GM21447 (cell line): ENCODE data around the gene AGXT.
"Not testable (repeated sequence)": the region's sequence is repeated elsewhere in the genome, so short reads cannot be mapped to it uniquely, and the experiment has no call there.

ENCODE experiments used
- ATAC-seq: cut with Tn5 transposase; IDR thresholded peaks from one replicate; pipeline ENCODE4 v1.9.1; 2021; ENCODE audit not compliant: unreplicated experiment

AGXT gene

GRCh38 chr2:240839152-240840143 lies 29.2 kb upstream of the AGXT start:
- ATAC-seq = no peak

- ATAC-seq = no peak
These were observed 28.1 kb upstream of the AGXT start for GRCh38 chr2:240840435-240841060.

- not testable (repeated sequence) for ATAC-seq
These were observed 22.3 kb upstream of the AGXT start for GRCh38 chr2:240846309-240846708.

GRCh38 chr2:240846873-240847595 lies 21.6 kb upstream of the AGXT start:
- no peak for ATAC-seq

- no peak for ATAC-seq
These were observed 20.8 kb upstream of the AGXT start for GRCh38 chr2:240847817-240848216.

DNA sequence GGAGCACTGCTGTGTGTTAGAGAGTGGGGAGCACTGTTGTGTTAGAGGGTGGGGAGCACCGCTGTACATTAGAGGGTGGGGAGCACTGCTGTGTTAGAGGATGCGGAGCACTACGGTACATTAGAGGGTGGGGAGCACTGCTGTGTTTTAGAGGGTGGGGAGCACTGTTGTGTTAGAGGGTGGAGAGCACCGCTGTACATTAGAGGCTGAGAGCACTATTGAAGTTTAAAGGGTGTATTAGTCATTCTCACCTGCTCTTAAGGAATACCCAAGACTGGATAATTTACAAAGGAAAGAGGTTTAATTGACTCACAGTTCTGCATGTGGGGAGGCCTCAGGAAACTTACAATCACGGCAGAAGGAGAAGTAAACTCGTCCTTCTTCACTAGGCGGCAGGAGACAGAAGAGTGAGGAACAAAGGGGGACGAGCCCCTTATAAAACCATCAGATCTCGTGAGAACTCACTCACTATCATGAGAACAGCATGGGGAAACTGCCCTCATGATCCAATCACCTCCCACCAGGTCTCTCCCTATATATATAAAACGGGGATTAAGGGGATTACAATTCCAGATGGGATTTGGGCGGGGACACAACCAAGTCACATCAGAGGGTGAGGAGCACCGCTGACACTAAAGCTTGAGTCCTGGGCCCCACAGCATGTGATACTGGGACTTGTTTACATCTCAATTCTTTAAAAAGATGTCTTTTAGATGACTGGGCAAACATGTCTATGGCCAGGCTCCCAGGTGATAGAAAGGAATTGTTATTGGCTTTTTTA lies 19.5 kb upstream of the AGXT start:
- ATAC-seq = no peak

GRCh38 chr2:240850026-240850425 lies 18.6 kb upstream of the AGXT start:
- no peak for ATAC-seq

DNA sequence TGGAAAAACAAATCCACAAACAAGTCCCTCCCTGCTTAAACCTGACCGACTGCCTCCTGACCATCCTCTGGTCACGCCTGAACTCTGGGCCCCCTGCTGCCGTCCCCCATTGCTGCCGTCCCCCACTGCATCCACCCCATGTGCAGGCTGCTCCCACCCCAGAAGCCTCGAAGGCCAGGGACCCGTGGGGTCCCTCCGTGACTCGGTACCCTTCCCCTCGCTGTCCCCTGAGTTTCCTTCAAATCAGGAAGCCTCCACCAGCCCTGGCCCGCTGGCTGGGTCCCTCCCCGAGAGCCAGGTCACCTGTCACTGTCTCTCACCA lies 17.9 kb upstream of the AGXT start:
- no peak for ATAC-seq

DNA sequence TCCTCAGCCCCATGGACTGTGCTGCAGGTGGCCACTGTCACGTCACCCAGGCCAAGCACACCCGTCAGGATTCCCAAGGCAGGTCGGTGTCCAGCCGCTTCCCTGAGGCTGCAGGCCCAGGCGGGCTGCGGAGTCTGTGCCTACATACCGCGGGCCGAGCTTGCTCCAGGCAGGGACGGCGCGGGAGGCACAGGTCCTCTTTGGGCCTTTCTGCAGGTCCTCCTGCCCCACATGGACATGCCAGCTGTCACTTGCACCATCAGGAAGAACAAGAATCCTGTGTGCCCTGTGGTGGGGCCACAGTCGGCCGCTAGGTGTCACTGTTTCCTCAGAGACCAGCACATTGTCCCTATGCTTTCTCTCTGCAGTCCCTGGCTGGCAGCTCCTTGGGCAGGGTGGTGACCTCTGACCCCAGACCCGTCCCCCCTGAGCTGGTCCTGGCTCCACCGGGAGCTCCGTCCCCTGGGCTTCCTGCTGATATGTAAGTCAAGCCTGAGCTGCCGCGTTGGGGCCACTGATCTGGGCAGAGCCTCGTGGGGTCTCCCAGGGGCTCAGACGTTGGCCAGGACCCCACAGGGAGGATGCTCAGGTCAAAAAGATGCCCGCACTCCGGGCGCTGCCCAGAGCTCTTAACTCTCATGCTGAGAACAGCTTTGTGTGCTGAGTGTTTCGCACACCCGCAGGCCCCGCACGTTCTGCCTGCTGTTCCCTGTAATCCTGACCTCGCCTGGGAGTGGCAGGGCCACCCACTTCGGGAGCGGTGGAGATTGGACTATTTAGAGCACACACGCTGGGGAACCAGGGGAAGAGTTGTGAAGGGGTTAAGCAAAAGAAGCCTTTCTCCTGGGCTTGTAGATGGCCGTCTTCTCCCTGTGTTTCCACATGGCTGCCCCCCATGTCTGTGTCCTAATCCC lies 17.3 kb upstream of the AGXT start:
- no peak for ATAC-seq

DNA sequence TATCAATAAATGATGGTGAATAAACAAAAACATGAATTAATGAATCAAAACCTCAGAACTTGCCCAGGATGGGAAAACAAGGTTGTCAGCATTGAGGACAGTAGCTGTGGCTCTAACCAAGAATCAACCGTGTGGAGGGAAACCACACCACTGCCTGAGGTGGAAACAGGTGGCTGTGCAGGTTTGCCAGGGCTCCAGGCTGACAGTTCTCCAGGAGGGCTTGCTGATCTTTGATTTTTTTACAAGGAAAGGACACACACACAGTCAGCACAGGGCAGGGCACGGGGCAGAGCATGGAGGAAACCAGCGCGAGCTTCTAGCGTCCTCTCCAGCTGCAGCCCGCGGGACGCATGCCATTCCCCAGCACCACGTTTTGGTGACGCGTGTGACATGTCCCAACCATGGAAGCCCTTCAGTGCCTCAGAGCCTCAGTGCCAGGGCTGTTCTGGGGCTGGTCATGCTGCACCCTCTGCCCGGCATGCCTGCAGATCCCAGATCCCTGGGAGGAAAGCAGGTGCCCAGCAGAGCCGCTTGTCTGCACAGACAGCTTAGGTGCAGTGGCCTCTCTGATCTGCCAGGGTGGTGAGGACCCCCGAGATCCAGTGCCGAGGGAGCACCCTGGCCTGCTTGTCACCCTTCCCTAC lies 15.8 kb upstream of the AGXT start:
- ATAC-seq = no peak

DNA sequence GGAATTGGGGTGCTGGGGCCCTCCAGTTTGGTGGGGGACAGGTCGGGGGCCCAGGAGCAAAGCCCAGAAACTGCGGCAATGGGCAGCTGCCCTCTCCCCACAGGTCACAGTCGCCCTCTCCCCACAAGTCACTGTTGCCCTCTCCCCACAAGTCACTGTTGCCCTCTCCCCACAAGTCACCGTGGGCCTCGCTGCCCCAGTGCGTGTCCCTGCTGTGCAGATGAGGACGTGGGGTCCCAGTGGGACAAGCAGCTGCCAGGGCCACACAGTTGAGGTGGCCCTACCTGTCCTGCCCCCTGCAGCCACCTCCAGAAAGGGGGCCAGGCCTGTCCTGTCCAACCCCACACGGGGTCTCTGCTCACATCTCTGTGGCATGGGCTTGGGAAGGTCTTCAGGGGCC lies 13.0 kb upstream of the AGXT start:
- ATAC-seq = no peak

DNA sequence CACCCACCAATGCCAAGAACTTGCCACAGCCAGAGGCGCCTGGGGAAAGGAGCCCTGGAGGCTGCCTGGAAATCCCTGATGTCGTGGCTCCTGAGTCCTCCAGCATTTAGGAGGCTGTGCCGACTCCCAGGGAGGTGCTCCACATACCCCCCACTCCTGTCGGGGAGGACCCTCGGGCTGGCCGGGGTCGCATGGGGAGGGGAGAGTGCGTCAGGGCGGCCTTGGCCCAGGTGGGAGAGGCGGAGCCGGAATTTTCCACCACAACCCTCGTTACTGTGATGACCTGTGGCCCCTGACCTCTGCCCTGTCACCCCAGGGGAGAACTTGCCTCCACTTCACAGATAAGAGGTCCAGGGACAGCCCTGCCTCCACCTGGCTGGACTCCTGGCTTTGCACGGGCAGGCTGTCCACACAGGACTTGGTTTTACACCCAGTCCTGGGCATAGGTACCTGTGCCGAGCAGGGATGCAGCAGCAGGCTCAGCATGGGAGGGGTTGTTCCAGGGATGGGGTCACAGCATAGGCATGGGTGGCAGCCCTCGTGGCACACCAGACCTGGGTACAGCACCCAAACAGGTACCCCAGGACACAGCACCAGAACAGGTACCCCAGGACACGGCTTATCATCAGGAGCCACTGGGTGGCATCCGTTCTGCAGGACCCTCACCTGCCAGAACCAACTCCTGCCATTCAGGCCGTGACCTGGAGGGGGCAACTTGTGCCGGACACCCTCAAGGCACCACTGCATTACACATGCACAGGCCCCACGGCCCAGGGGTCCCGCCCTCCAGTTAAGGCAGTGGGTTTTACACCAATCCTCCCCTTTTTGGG lies 12.3 kb upstream of the AGXT start:
- no peak for ATAC-seq

- ATAC-seq = no peak
These were observed 11.3 kb upstream of the AGXT start for GRCh38 chr2:240857039-240858008.

DNA sequence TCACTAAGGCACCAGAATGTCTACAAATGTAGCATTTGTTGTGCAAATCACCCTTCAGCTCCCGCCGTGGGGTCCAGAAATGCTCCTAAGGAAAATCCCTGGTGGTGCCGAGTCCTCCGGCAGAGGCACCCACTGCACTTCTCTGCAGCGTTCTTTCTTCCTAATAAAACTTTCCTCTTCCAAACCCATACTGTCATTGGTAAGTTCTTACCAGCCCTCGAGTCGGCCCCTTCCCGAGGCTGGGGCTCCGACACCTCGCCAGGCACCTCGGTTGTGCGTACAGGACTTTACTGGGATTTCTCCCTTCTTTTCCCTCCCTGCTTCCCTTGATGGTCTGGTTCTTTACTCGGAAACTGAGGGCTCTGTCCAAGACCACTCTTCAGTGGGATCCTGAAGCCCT lies 10.3 kb upstream of the AGXT start:
- ATAC-seq = no peak

DNA sequence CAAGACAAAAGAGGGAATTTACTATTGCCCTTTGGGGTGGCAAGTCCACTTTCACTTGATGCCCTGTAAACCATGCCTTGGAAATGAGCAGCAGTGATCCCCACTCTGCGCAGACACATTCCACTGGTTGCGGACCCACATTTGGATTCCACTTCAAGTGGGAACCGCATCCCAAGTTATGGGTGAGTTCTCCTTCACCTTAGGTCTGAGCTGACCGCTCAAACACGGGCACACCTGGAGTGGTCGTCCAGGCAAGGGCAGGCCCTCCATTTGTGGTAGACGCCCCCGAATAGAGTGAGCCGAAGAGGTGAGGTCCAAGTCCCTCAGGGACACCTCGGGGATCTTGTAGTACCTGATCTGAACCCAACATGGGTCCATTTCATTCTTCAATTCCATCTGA lies 9.8 kb upstream of the AGXT start:
- no peak for ATAC-seq

- no peak for ATAC-seq
These were observed 7.1 kb upstream of the AGXT start for GRCh38 chr2:240861547-240861946.

DNA sequence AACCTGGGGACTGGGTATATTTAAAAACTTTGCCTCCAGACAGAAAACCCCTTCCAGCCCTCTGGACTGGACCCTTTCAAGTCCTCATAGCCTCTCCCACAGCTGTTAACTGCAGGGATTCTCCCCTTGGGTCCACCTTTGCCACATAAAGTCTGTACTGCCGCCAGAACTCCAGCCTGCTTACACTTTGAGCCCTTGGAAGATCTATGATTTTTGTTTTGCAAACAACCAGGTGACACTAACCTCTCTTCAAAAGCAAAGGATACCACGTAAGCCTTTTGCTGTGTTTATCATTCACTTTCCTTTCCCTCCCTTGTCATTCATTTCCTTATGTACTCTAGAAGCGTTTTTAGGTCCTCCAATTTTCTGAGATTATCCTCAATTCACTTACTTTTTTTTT lies 4.1 kb upstream of the AGXT start:
- no peak for ATAC-seq

GRCh38 chr2:240865391-240865790 lies 3.2 kb upstream of the AGXT start:
- ATAC-seq = no peak
